ENCODE measurements around the gene KRTAP10-6. TPM values are rescaled to one million over a fixed set of nuclear protein-coding genes. Genes with fewer than 3 reads are reported as not detected.
"Not testable (repeated sequence)": the region's sequence is repeated elsewhere in the genome, so short reads cannot be mapped to it uniquely, and the experiment has no call there.

KRTAP10-6 gene
- total RNA-seq, result not detected
- not detected for polyA plus RNA-seq

- DNase-seq, result no peak
- ChIA-PET CTCF (ENCODE audit: partially characterized antibody) (no interaction called here), POLR2A (ENCODE audit: partially characterized antibody) (no interaction called here)
- Histone ChIP-seq H3K27me3 (ENCODE audit: insufficient read depth, low read length) (no peaks in the 10 kb centered on the region), H3K27ac (ENCODE audit: low read depth, low read length) (no peak within 1 kb of the TSS), H3K36me3 (ENCODE audit: insufficient read depth, low read length) (no peaks in the 10 kb centered on the region), H3K4me3 (ENCODE audit: low read length in 2 of 2) (no peak within 1 kb of the TSS), H3K9me3 (ENCODE audit: control insufficient read depth in 1 of 2, low read length in 2 of 2) (no peaks in the 10 kb centered on the region), H3K4me1 (ENCODE audit: insufficient read depth, low read length) (no peaks in the 10 kb centered on the region)
- Mint-ChIP-seq H3K4me3 (no peak within 1 kb of the TSS), H3K9me3 (no peaks in the 10 kb centered on the region), H3K36me3 (no peaks in the 10 kb centered on the region), H3K27ac (peak within 1 kb of the TSS in 2 of 7 donors; percentile 24 to 25), H3K4me1 (peaks cover 0 to 8% (median 3%) of the 10 kb centered on the region in 4 donors), H3K27me3 (peaks cover 0 to 9% of the 10 kb centered on the region in 2 donors)
- intact Hi-C loops (cut with micrococcal nuclease), result no loop called here
Observed at GRCh38 chr21:44592446-44593311, at the start of gene KRTAP10-6. TSS of gene KRTAP10-6 (minus strand) at chr21:44592505. CDS start at chr21:44592484, 21 bp downstream.

- Mint-ChIP-seq H3K27me3 (peaks cover 1 to 13% of the 10 kb centered on the region in 2 donors), H3K4me1 (peaks cover 0 to 5% (median 1%) of the 10 kb centered on the region in 4 donors), H3K4me3 (no peak overlapping the region), H3K27ac (peak overlapping the region in 1 of 7 donors; percentile 17), H3K36me3 (peaks cover 10 to 20% of the 10 kb centered on the region in 2 donors), H3K9me3 (peaks cover 6 to 55% (median 36%) of the 10 kb centered on the region in 8 donors)
- Histone ChIP-seq H3K4me3 (ENCODE audit: low read length in 2 of 2) (no peak overlapping the region), H3K27me3 (ENCODE audit: insufficient read depth, low read length) (no peaks in the 10 kb centered on the region), H3K9me3 (ENCODE audit: control insufficient read depth in 1 of 2, low read length in 2 of 2) (peaks cover 0 to 13% of the 10 kb centered on the region in 2 donors), H3K36me3 (ENCODE audit: insufficient read depth, low read length) (no peaks in the 10 kb centered on the region), H3K4me1 (ENCODE audit: insufficient read depth, low read length) (no peaks in the 10 kb centered on the region), H3K27ac (ENCODE audit: low read depth, low read length) (no peak overlapping the region)
- ChIA-PET POLR2A (ENCODE audit: partially characterized antibody) (no interaction called here), CTCF (ENCODE audit: partially characterized antibody) (no interaction called here)
- no peak for DNase-seq
- intact Hi-C loops (cut with micrococcal nuclease), result no loop called here
Observed at GRCh38 chr21:44640761-44641160, 48.5 kb upstream of the KRTAP10-6 start.

- intact Hi-C loops (cut with micrococcal nuclease), result no loop called here
- peaks cover 0 to 5% (median 1%) of the 10 kb centered on the region in 4 donors for H3K4me1 Mint-ChIP-seq
Observed at GRCh38 chr21:44639331-44639655, 47.0 kb upstream of the KRTAP10-6 start.

GRCh38 chr21:44638506-44639330 lies 46.4 kb upstream of the KRTAP10-6 start:
- H3K27me3 ChIP-seq (ENCODE audit: insufficient read depth, low read length); H3K4me1 Mint-ChIP-seq; H3K4me3 ChIP-seq (ENCODE audit: low read length in 2 of 2); H3K27ac ChIP-seq (ENCODE audit: low read depth, low read length); H3K4me3 Mint-ChIP-seq; POLR2A ChIA-PET (ENCODE audit: partially characterized antibody); H3K9me3 ChIP-seq (ENCODE audit: control insufficient read depth in 1 of 2, low read length in 2 of 2); DNase-seq; intact Hi-C loops (cut with micrococcal nuclease); H3K4me1 ChIP-seq (ENCODE audit: insufficient read depth, low read length); CTCF ChIA-PET (ENCODE audit: partially characterized antibody); H3K36me3 ChIP-seq (ENCODE audit: insufficient read depth, low read length): not testable (repeated sequence)
- Mint-ChIP-seq H3K27ac (peak overlapping the region in 1 of 7 donors; percentile 68), H3K36me3 (peaks cover 4 to 12% of the 10 kb centered on the region in 2 donors), H3K9me3 (peaks cover 5 to 35% (median 21%) of the 10 kb centered on the region in 8 donors), H3K27me3 (peaks cover 1 to 13% of the 10 kb centered on the region in 2 donors)

More at GRCh38 chr21:44639331-44639655, 47.0 kb upstream of the KRTAP10-6 start:
- no peaks in the 10 kb centered on the region for H3K36me3 ChIP-seq (ENCODE audit: insufficient read depth, low read length)
- no peaks in the 10 kb centered on the region for H3K27me3 ChIP-seq (ENCODE audit: insufficient read depth, low read length)
- H3K9me3 ChIP-seq (ENCODE audit: control insufficient read depth in 1 of 2, low read length in 2 of 2), result peaks cover 0 to 8% of the 10 kb centered on the region in 2 donors
- no peak overlapping the region for H3K27ac Mint-ChIP-seq
- no peak overlapping the region for H3K27ac ChIP-seq (ENCODE audit: low read depth, low read length)
- CTCF ChIA-PET (ENCODE audit: partially characterized antibody), result no interaction called here
- no peak overlapping the region for H3K4me3 ChIP-seq (ENCODE audit: low read length in 2 of 2)
- DNase-seq, result no peak
- H3K4me1 ChIP-seq (ENCODE audit: insufficient read depth, low read length), result no peaks in the 10 kb centered on the region
- H3K4me3 Mint-ChIP-seq, result no peak overlapping the region
- H3K36me3 Mint-ChIP-seq, result peaks cover 4 to 12% of the 10 kb centered on the region in 2 donors
- POLR2A ChIA-PET (ENCODE audit: partially characterized antibody), result no interaction called here
- H3K9me3 Mint-ChIP-seq, result peaks cover 6 to 40% (median 26%) of the 10 kb centered on the region in 8 donors
- H3K27me3 Mint-ChIP-seq, result peaks cover 1 to 13% of the 10 kb centered on the region in 2 donors

- CTCF ChIA-PET (ENCODE audit: partially characterized antibody); H3K4me3 Mint-ChIP-seq: not testable (repeated sequence)
Observed at GRCh38 chr21:44637851-44638348, 45.6 kb upstream of the KRTAP10-6 start.

GRCh38 chr21:44637018-44637850 lies 44.9 kb upstream of the KRTAP10-6 start, which contains the start of gene KRTAP10-10:
TSS of gene KRTAP10-10 (plus strand) at chr21:44637356. CDS start at chr21:44637418, 62 bp downstream.
- no peak for DNase-seq
- Histone ChIP-seq H3K4me3 (ENCODE audit: low read length in 2 of 2) (no peak within 1 kb of the TSS), H3K9me3 (ENCODE audit: control insufficient read depth in 1 of 2, low read length in 2 of 2) (no peaks in the 10 kb centered on the region), H3K27ac (ENCODE audit: low read depth, low read length) (no peak within 1 kb of the TSS), H3K4me1 (ENCODE audit: insufficient read depth, low read length) (no peaks in the 10 kb centered on the region), H3K27me3 (ENCODE audit: insufficient read depth, low read length) (no peaks in the 10 kb centered on the region), H3K36me3 (ENCODE audit: insufficient read depth, low read length) (no peaks in the 10 kb centered on the region)
- Mint-ChIP-seq H3K4me3 (peak within 1 kb of the TSS in 1 of 8 donors; percentile 55), H3K27ac (peak within 1 kb of the TSS in 2 of 7 donors; percentile 54 to 57), H3K36me3 (peaks cover 0 to 12% of the 10 kb centered on the region in 2 donors), H3K9me3 (peaks cover 5 to 36% (median 17%) of the 10 kb centered on the region in 8 donors), H3K4me1 (peaks cover 0 to 5% (median 1%) of the 10 kb centered on the region in 4 donors), H3K27me3 (peaks cover 1 to 13% of the 10 kb centered on the region in 2 donors)
- intact Hi-C loops (cut with micrococcal nuclease), result no loop called here
- POLR2A ChIA-PET (ENCODE audit: partially characterized antibody), result no interaction called here
- CTCF ChIA-PET (ENCODE audit: partially characterized antibody), result no interaction called here

More at GRCh38 chr21:44637851-44638348, 45.6 kb upstream of the KRTAP10-6 start:
- H3K9me3 ChIP-seq (ENCODE audit: control insufficient read depth in 1 of 2, low read length in 2 of 2); DNase-seq; intact Hi-C loops (cut with micrococcal nuclease); POLR2A ChIA-PET (ENCODE audit: partially characterized antibody); H3K4me1 ChIP-seq (ENCODE audit: insufficient read depth, low read length); H3K4me1 Mint-ChIP-seq; H3K27me3 ChIP-seq (ENCODE audit: insufficient read depth, low read length); H3K4me3 ChIP-seq (ENCODE audit: low read length in 2 of 2); H3K36me3 ChIP-seq (ENCODE audit: insufficient read depth, low read length); H3K27ac ChIP-seq (ENCODE audit: low read depth, low read length): not testable (repeated sequence)
- peaks cover 1 to 13% of the 10 kb centered on the region in 2 donors for H3K27me3 Mint-ChIP-seq
- peaks cover 0 to 12% of the 10 kb centered on the region in 2 donors for H3K36me3 Mint-ChIP-seq
- H3K9me3 Mint-ChIP-seq, result peaks cover 5 to 35% (median 18%) of the 10 kb centered on the region in 8 donors
- H3K27ac Mint-ChIP-seq, result peak overlapping the region in 1 of 7 donors; percentile 54
